NCI-H2196 treated with DMSO at 0.1 percent for 48 hours (cell line): ENCODE results near the gene FERMT3.
A peak's percentile ranks its signal among the peaks of the same experiment; 100 is the strongest.
"Not testable (repeated sequence)": the region's sequence is repeated elsewhere in the genome, so short reads cannot be mapped to it uniquely, and the experiment has no call there.

Source experiments
- DNase-seq: peaks from one replicate; lab custom pipeline; 2025; ENCODE audit not compliant: unreplicated experiment; lab: John Stamatoyannopoulos, UW

FERMT3 gene

DNA sequence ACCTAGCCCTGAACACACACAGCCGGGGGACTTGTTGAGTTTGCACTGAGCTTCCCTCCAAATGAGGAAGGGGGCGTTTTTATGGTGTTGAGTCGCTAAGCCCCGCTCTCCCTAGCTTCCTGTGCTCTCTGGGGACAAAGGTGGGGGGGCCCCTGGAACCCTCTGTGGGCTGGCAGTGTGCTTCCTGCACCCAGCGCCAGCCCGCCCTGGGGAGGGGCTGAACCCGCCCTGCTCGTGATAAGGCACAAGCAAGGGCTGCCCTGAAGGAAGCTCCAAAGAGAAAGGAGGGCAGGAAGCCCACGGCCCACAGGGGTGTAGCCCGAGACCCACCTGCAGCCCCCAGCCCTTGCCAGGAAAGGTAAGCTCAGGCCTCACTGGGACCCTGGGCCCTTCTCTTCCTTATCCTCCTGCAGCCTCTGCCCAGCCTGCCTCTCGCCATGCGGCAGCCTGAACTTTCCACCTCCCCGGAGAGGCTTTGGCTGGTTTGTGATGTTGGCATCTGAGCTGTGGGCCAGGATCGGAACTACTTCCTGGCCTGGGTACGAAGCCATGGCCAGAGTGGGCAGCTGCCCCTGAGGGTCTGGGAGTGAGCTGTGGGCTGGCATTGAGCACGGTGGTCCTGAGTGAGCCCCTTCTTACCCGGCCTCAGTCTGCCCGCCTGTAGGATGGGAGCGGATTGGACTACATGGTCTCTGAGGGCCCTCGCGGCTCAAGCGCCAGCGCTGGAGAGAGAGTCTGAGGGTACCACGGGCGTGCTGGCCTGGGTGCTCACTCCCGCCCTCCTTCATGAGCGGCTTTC is at the start of gene FERMT3:
Gene FERMT3 (plus strand): TSS at position 265 of the 799 bp plus-strand sequence. CDS start 644 bp downstream, outside the sequence.
- DNase-seq, result no peak

DNA sequence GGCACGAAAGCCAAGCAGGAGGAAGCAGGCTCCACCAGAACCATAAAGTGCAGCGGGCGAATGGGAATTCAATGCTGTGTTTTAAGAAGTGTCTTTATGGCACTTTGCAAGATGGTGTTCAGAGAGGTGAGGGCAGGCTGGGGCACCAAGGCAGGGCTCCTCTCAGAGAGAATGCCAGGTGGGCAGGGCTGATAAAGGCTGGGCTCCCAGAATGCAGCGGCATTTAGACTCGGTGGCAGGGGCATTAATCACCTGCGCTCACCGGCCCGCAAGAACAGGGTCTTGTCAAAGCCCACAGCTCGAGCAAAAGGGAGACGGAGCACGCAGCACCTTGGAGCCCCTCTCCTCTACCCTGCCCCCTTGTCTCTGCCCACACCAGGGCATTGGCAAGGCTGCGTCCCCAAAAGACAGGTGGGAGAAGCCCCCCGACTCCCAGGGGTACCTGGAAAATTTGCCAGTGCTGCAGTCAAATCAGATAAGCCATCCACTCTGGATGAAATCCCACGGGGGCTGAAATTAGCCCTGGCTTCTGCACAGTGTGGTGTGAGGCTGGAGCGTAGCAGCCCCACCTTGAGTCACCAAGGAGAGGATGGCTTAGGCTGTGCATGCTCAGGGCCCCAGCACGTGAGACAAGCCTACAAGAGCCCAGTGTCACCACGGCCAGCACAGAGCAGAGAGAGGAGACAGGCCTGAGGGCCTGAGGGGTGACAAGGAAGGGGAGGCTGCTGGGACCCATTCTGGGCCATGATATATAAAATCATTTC is 48.7 kb upstream of the FERMT3 start:
- no peak for DNase-seq

DNA sequence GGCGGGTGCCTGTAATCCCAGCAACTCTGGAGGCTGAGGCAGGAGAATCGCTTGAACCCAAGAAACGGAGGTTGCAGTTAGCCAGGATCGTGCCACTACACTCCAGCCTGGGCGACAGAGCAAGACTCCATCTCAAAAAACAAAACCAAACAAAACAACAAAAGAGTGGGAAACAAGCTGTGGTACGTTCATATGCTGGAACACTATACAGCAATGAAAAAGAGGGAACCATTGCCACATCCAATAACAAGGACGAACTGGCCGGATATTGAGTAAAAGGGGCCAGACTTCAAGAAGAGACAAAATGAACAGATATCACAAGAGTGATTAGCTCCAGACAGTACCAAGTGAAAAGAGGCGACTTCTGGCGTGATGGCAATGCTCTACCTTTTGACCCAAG is 45.5 kb upstream of the FERMT3 start:
- DNase-seq, result no peak

DNA sequence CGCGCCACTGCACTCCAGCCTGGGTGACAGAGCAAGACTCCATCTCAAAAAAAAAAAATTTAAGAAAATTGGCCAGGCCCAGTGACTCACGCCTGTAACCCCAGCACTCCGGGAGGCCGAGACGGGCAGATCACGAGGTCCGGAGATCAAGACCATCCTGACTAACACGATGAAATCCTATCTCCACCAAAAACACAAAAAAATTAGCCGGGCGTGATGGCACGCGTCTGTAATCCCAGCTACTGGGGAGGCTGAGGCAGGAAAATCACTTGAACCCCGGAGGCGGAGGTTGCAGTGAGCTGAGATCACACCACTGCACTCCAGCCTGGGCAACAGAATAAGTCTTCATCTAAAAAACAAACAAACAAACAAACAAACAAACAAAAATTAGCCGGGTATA is 43.8 kb upstream of the FERMT3 start:
- DNase-seq, result not testable (repeated sequence)

DNA sequence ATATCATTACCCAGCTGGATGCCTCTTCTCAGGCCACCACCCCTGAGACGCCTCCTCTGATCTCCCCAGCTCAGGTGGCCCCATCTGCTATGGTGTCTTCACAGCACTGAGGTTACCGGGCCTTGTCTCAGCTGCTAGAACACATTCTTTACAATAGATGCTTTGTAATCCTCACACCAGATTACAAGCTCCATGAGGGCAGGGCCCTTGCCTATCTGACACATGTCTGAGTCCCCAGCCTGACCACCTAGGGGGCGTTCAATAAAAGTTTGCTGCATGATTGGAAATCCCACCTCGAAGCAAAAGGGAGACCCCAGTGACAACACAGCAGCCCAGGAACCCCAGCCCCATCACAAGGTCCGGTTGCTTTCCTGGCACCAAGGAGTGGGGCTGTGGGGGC is 42.6 kb upstream of the FERMT3 start:
- no peak for DNase-seq

DNA sequence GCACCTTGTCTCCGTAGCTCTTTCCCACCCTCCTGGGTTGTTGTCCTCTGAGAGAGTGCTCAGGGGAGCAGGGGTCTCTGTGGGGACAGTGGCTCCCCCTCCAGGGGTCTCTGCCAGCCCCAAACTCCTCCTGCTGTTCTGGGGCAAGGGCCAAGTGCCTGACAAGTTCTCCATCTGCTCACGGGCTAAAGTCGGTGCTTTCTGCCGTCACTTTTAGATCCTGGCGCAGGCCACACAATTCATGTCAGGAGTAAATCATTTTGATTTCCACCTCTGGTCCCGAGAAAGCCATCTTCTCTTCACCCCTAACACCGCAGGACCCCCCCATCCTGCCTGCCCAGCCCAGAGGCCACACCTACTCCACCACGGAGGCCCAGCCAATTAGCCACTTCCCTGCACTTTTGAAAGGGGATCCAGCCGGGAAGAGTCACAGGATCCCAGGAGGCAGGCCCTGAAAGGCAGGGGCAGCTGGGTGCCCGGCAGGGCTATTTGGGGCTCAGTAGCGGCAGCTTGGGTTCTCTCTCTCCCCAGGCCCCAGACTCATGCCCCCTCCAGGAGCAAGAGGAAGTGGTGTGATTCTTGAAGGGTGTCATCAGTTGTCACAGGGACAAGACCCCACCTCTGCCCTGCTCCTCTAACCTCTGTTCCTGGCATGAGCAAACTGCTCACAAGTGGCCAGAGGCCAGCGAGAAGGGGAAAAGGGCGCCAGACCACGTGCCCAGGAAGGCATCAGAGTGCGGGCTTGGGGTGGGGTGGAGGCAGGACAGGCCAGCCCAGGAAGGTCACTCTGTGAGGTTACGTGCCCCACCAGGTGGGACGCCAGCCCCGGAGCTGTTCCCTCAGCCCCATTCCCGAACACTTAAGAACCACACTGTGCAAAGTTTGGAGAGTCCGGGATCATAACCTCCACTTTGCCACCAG is 41.9 kb upstream of the FERMT3 start:
- DNase-seq, result no peak

DNA sequence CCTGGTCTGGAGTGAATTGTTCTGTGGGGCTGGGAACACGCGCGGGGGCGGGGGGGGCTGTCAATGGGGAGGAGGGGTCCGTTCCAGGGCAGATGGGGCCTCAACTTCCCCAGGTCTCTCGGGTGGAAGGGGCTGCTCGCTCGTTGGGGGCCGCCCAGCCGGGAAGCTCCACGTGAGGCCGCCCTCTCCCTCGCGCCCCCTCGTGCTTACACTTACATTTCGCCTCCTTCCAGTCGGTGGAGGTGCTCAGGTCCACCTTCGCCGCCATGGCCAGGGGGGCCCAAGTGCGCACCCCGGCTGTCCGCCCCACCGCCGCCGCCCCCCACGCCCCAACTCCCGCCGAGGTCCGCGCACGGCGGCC is 41.1 kb upstream of the FERMT3 start:
- DNase-seq, result no peak

DNA sequence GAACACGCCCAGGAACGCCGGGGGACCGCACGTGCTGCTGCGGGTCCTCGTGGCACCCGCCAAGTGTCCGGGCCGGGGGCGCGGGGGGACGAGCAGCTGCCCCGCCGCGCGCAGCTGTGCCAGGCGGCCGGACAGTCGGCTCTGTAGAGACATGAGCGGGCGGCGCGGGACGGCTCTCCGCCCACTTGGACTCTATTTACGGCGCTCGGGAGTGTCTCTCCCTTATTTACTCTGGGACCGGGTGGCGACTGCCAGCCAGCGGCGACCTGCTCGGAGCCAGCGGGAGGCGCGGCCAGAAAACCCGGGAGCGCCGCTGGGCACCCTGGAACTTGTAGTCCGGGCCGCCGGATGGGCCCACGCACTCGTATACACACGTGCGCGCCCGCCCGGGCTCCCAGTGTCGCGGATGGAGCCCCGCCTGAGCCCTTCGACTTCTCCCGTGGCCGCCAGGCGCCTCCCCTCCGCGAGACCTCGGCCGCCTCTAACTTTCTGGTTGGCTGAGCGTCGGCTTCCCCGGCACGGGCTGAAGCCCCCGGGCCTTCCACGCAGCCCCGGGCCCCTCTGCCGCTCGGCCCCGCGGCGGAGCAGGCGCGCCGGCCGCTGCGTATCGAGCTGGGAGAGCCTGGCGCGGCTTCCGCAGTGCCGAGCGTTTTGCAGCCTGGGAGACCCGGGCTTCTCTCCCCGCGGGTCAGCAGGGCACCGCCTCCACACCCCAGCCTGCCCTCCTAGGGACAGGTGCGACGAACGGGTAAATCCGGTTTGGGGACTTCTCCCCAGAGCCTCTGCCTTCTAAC is 40.5 kb upstream of the FERMT3 start, which contains the start of gene MACROD1:
Gene MACROD1 (minus strand): TSS at position 272 of the 794 bp plus-strand sequence. CDS start 119 bp downstream, at position 153.
- peak; percentile 45 for DNase-seq

DNA sequence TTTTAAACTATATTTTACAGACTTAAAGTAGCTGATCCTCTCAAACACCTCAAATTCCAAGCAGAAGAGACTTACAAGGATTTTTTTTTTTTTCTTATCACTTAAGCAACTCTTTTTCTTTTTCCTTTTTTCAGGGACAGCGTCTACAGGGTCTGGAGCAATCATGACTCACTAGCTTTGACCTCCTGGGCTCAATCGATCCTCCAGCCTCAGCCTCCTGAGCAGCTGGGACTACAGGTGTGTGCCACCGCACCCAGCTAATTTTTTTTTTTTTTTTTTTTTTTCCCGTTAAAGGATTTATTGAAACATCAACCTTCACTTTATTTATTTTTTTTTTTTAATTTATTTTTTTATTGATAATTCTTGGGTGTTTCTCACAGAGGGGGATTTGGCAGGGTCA is 36.1 kb upstream of the FERMT3 start:
- DNase-seq, result no peak

DNA sequence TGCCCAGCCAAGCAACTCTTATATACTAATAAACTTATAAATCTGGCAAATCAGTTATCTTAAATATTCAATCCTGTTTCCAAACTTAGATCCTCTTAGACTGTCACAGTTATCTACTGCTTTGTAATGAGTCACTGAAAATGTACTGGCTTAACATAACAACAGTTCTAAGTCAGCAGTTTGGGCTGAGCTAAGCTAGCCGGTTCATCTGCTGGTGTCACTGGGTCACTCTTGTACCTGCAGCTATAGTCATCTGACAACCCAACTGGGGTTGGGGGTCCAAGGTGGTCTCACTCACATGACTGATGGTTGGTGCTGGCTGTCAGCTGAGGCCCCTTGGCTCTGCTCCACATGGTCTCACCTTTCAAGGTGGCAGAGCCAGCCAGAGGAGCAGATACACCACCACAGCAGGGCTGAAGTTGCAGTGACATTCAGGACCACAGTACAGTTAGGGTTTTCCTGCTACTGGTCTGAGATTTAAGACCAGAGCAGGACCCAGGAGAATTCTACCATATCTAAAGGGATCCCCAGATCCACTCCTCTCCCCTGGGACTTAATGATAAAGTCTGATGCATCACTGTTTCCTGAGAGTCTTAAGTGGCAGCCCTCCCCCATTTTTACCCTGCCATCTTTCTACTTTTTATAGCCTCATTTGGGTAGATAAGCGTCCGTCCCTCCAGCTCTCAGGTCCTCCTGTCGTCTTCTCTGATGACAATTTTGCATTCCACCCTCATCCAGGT is 32.7 kb upstream of the FERMT3 start:
- DNase-seq, result no peak

DNA sequence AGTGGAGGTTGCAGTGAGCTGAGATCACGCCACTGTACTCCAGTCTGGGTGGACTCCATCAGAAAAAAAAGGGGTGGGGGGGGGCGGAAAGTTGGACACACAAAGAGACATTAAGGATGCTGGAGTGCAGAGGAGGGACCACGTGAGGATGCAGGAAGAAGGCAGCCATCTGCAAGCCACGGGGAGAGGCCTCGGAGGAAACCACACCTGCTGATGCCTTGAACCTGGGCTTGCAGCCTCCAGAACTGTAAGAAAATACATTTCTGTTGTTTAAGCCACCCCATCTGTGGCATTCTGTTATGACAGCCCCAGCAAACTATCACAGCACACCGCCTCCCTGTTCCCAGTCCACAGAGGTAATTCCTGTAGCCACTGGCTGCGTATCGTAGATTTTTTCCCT is 29.8 kb upstream of the FERMT3 start:
- DNase-seq, result no peak

DNA sequence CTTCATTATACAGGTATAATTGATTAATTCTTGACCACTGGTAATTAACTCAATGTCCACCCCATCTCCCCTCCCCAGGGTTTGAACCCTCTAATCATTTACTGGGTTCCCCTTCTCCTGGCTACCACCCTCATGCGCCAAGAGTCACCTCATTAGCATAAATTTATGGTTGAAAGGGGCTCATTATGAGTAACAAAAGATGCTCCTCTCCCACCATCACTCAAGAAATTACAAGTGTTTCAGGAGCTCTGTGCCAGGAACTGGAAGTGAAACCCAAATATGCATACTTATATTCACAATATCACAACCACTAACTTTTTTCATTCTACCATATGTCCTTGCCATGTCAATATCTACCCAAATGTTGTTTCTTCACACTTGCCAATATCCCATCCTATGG is 28.3 kb upstream of the FERMT3 start:
- DNase-seq, result no peak

DNA sequence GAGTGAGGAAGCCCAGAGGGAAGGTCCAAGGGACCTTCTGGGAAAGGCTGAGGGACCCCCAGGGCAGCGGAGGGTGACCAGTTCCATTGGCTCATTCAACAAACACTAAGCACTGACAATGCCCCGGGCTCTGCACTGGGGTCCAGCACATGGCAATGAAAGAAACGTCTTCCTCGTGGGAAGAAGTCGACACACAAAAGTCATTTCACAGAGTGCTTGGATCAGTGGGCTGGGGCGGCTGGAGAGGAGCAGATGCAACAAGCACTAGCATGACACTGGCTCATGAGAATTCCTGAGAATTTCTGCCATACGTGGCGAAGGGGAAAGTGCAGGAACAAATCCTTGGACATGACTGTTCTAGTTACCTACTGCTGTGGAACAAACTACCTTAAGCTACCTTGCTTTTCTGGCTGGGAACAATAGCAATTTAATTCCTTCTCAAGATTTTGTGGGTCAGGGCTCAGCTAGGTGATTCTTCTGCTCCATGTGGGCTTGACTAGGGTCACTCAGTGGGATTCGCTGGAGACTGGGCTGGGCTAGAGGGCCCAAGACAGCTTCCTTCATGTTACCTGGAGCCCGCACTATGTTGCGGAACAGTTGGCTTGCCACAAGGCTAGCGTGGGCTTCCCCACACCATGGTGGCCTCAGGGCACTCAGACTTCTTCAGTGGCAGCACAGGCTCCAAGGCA is 27.4 kb upstream of the FERMT3 start:
- no peak for DNase-seq

DNA sequence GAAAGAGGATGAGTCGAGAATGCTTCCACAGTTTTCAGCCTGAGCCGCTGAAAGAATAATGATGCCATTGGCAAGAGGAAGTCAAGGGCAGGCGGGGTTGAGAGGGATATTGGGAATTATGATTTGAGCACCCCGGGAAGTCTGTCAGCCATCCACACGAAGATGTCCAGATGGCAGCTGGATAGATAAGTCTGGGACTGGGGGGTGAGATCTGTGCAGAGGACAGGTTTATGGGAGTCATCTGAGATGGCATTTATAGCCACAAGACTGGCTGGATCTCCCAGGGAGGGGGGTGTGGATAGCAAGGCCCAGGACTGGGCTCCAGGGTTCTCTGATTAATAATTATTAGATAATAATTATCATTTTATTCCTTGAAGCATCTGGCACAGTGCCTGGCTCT is 25.6 kb upstream of the FERMT3 start:
- no peak for DNase-seq

DNA sequence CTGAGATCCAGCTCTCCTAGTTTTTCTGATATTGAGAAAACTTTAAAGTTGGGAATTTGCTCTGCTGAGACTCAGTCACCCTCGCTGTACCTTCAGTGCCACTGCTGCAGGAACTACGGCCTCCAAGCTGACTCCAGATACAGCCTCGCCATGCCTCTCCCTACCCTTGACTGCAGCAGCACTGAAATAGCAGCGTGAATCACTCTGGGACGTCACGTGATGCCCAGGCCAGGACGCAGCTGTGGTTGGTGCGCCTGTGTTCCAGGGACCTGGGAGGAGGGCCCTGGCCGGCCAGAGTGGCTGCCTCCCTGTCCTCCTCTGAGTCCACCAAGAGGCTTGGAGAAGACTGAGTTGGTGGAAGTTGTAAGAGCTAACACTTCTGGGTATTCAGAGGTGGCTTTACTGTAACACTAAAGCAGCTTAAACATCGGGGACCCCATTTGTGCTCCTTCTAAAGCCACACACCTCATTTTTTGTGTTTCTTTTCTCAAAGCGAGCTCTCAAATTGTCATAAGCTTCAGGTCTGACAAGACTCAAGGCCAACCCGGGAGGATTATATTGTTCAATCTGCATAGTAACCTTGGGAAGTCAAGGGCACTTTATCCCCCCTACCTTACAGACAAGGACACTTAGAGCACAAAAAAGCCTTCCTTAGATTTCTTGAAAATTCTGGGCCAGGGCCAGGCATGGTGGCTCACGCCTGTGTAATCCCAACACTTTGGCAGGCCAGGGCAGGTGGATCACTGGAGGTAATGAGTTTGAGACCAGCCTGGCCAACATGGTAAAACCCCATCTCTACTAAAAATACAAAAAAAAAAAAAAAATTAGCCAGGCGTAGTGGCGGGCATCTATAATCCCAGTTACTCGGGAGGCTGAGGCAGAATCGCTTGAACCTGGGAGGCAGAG is 24.8 kb upstream of the FERMT3 start:
- peak; percentile 20 for DNase-seq

DNA sequence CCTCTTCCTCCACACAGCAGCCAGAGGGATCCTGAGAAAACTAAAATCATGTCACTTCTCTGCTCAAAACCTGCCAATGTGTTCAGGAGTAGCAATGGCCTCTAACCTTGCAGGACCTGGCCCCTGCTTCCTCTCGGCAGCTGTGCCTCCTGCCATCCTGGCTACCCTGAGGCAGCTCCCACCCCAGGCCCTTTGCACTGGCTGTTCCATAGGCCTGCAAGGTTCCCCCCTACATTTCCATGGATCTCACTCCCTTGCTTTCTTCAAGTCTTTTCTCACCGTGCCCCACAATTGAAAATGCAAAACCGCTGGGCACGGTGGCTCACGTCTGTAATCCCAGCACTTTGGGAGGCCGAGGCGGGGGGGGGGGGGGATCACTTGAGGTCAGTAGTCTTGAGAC is 22.6 kb upstream of the FERMT3 start:
- DNase-seq, result no peak

DNA sequence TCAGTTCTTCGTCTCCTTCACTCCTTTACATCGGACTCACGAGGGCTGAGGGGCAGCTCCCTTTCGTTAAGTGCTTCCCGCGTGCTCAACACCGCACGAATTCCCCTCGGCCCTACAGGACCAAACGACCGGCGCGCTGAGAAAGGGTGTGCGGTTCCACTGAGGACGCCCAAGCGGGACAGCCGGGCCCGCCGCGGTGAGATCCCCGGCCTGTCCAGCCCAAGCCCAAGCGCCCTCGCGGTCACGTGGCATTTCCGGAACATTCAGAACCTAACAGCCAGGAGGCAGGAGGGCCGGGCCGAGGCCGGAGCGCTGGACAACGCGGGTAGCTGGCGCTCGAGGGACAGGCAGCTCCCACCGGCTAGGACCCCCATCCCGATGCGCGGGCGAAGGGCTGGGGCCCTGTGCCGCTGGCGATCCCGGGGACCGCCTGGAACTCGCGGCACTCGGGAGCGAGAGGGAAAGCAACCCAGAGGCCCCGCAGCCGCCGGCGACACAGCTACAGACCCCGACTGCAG is 21.3 kb upstream of the FERMT3 start:
- DNase-seq, result peak; percentile 47
